Central memory CD8-positive, alpha-beta T cell (primary cell): Measurements from ENCODE around the gene PPFIA4.

Experiments used
- ATAC-seq: fragments of 150-1000 bp; cut with Tn5 transposase; replicated peaks from 2 replicates; pipeline ENCODE4 v1.10.0; 2022; ENCODE audit warnings: mild to moderate bottlenecking, moderate FRiP score, moderate number of reproducible peaks; ENCODE audit not compliant: poor library complexity, severe bottlenecking; ENCODE audit errors: extremely low read depth
- DNase-seq, 2 donors: peaks; one replicate each; pipeline ENCODE4 v3.0.0; 2021; ENCODE audit warnings: low spot score in 2 of 2
- H3K27ac Mint-ChIP-seq: one replicate; pipeline ENCODE4 v1.8.0; 2022; ENCODE audit warnings: low read depth, mild to moderate bottlenecking, moderate library complexity, mixed read lengths
- H3K27me3 Mint-ChIP-seq: one replicate; pipeline ENCODE4 v1.8.0; 2022; ENCODE audit warnings: mixed read lengths
- H3K36me3 Mint-ChIP-seq: one replicate; pipeline ENCODE4 v1.8.0; 2022; ENCODE audit warnings: mild to moderate bottlenecking, moderate library complexity, mixed read lengths; ENCODE audit not compliant: insufficient read depth
- H3K4me1 Mint-ChIP-seq: one replicate; pipeline ENCODE4 v1.8.0; 2022; ENCODE audit warnings: mixed read lengths
- H3K4me3 Mint-ChIP-seq: one replicate; pipeline ENCODE4 v1.8.0; 2022; ENCODE audit warnings: mild to moderate bottlenecking, moderate library complexity, mixed read lengths
- H3K9me3 Mint-ChIP-seq: one replicate; pipeline ENCODE4 v1.8.0; 2022; ENCODE audit warnings: mixed read lengths

PPFIA4 gene

DNA sequence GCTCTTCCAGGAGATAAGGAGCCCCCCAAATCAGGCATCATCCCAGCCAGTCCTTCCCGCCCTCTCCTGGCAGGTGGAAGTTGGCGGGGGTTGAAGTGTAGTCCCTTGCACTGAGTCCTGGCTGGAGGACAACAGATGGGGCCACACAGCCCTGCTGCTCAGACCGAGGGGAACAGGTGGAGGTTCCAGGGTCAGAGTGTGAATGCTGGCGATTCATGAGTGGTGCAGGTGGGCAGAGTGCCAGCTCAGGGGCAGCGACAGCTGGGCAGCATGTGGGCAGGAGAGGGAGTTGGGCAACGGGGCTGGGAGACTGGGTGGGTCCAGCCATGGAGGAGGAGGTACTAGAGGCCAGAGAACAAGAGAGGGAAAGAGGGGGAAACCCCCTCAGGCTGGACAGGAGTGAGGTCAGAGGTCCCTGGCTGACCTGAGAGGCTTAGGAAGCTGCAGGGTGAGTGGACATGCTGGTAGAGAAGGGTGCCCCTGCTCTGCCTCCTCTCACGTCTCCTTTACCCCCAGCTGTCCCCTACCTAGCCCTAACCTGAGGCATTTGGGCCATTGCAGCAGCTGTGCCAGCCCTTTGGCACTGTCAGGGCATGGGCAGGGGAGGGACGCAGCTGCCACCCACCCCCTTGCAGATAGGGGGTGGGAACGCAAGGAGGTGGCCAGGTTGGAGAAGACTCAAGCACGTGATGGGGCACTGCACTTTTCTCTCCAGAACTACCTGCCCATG lies 90.0 kb downstream of the PPFIA4 start:
- H3K4me1 Mint-ChIP-seq: no peaks in the 10 kb centered on the region
- no peaks in the 10 kb centered on the region for H3K36me3 Mint-ChIP-seq
- no peaks in the 10 kb centered on the region for H3K9me3 Mint-ChIP-seq
- H3K4me3 Mint-ChIP-seq: no peak overlapping the region
- DNase-seq: peak in 1 of 2 donors; percentile 6
- no peak overlapping the region for H3K27ac Mint-ChIP-seq
- peaks cover 57% of the 10 kb centered on the region for H3K27me3 Mint-ChIP-seq
- no peak for ATAC-seq

DNA sequence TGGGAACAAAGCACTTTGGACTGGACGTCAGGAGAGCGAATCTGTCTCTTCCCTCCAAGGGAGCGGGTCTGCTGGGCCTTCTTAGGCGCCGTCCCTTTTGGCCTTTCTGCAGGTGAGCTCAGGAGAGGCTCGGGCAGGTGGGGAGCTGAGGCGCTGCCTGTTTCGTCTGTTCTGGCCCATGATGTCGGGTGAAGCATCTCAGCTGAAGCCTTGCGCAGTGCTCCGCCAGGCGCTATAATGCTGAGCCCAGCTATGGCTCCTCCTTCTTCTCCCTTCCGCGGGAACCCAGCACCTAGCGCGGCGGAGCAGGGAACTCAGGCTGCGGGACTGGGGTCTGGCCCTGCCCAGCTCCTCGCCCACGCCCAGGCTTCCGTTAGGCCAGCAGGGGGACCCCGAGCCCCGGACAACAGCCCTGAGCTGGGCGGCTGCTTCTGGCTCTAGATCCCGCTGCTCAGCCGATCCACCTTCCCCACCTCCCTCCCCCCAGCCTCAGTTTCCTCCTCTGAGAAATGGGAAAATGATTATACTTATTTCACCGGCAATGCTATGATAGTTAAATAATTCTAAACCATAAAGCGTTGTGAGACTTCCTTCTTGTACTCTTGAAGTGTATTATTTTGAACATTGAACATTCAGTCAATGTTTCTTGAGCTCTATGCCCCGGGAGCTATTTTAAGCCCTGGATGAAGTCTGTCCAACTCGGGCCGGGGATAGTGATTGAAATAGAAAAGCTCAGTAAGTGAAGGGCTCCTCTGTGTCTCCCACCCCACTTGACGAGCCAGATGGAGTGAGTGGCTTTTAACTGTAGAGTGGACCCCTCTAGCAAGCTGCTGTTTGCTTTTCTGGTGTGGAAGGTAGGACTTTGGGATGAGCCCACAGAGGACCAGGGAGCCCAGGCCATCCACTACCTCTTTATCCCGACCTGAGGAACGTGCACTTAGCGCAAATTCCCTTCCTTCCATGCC lies 91.6 kb downstream of the PPFIA4 start:
- Mint-ChIP-seq H3K36me3 (no peaks in the 10 kb centered on the region), H3K4me3 (no peak overlapping the region), H3K4me1 (no peaks in the 10 kb centered on the region), H3K27ac (no peak overlapping the region), H3K9me3 (no peaks in the 10 kb centered on the region), H3K27me3 (peaks cover 72% of the 10 kb centered on the region)
- peak in 1 of 2 donors; percentile 6 for DNase-seq
- ATAC-seq: no peak

GRCh38 chr1:203120325-203121153 lies 94.2 kb downstream of the PPFIA4 start:
- DNase-seq (no peak), ATAC-seq (no peak)
- Mint-ChIP-seq H3K4me1 (no peaks in the 10 kb centered on the region), H3K27ac (no peak overlapping the region), H3K4me3 (no peak overlapping the region), H3K36me3 (no peaks in the 10 kb centered on the region), H3K27me3 (peaks cover 94% of the 10 kb centered on the region), H3K9me3 (no peaks in the 10 kb centered on the region)

DNA sequence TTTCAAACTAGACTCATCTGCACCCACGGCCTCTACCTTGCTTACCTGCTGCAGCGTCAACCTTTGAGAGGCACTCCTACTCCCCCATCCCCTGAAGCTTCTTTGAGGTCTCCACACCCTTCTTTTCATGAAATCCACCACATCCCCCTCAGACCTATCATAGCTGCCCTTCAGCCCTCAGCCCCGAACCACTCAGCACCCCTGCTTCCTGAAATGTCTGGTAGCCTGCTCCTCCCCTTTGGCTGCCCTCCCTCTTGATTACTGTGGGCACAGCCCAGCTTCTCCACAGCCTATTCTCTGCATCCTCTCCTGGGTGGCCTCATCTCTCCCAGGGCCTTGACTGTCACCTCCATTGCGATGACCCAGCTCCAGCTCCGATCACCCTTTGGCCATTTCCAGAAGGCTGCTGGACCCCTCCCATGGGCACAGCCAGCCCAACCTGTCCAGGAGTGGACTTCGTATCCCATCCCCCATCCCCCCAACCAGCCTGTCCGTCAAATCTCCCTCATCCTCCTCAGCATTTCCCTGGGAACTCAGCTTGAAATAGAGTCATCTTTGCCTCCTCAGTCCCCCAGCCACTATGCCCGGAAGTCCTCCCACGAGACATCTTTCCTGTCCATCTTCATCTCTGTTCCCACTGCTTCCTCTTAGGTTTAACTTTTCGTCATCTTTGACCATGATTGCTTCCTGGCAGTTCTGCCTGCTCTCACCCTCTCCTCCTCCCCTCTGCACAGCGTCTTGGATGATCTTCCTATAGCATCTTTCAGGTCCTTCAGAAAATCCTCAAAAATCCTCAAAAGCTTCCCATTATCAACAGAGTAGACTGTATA lies 95.1 kb downstream of the PPFIA4 start:
- Mint-ChIP-seq H3K9me3 (no peaks in the 10 kb centered on the region), H3K27ac (no peak overlapping the region), H3K36me3 (no peaks in the 10 kb centered on the region), H3K27me3 (peaks cover 95% of the 10 kb centered on the region), H3K4me3 (no peak overlapping the region), H3K4me1 (no peaks in the 10 kb centered on the region)
- no peak for ATAC-seq
- DNase-seq: no peak

DNA sequence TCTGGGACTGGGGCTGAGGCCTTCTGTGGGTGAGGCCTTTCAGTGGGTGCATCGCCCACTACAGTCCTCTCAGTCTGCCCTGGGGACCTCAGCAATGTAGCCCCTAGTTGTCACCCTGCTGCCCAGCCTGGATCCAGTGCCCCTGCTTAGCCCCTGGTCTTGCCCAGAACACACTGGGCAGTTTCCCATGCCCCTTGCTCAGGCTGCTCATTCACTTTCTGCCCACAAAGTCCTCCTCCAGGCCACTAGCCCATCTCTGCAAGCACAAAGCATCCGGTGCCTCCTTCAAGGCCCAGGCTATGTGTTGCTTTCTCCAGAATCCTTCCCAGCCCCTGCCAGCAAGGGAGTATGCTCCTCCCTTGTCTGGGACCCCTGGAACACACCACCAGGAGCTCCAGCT lies 95.9 kb downstream of the PPFIA4 start:
- DNase-seq (no peak), ATAC-seq (no peak)
- H3K4me1 Mint-ChIP-seq: peaks cover 6% of the 10 kb centered on the region
- peaks cover 95% of the 10 kb centered on the region for H3K27me3 Mint-ChIP-seq
- H3K9me3 Mint-ChIP-seq: no peaks in the 10 kb centered on the region
- H3K27ac Mint-ChIP-seq: no peak overlapping the region
- H3K4me3 Mint-ChIP-seq: no peak overlapping the region
- H3K36me3 Mint-ChIP-seq: no peaks in the 10 kb centered on the region

GRCh38 chr1:203124011-203124410 lies 97.7 kb downstream of the PPFIA4 start:
- no peak for DNase-seq
- peaks cover 14% of the 10 kb centered on the region for H3K4me1 Mint-ChIP-seq
- H3K4me3 Mint-ChIP-seq: no peak overlapping the region
- ATAC-seq: no peak
- H3K27ac Mint-ChIP-seq: no peak overlapping the region
- H3K9me3 Mint-ChIP-seq: no peaks in the 10 kb centered on the region
- peaks cover 95% of the 10 kb centered on the region for H3K27me3 Mint-ChIP-seq
- H3K36me3 Mint-ChIP-seq: no peaks in the 10 kb centered on the region

DNA sequence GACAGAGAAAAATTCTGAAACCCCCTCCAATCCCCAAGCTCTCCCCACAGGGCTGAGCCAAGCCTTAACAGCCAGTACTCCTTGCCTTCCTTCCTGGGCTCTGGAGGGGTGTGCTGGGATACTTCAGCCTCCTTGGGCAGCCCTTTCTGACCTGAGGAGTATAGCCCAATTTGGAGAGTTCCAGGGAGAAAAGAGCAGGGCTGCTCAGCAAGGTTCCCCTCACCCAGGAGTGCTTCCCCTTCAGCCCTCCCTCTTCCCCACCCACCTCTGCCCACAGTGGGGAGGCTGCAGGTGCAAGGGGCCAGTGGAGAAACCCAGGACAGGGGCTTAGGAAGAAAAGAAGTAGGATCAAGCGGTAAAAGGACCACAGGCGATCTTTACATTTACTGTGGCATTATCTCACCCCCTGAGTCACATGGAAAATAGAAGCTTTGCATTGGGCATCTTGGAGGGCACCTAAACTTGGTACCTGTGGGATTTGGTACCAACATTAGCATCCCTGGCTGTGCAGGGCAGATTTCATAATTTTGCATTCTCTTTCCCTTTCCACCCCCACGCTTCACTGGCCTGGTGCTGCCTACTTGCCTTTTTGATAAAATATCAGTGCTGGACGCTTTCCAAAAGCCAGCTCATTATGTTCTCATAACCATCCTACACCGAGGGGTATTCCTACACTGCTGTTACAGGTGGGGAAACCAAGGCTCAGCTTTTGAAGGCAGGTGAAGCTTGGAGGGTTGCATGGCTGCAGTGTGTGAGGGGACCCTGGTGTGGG lies 98.4 kb downstream of the PPFIA4 start:
- ATAC-seq (no peak), DNase-seq (no peak)
- Mint-ChIP-seq H3K27ac (no peak overlapping the region), H3K9me3 (no peaks in the 10 kb centered on the region), H3K4me3 (no peak overlapping the region), H3K4me1 (peaks cover 14% of the 10 kb centered on the region), H3K27me3 (peaks cover 95% of the 10 kb centered on the region), H3K36me3 (no peaks in the 10 kb centered on the region)

DNA sequence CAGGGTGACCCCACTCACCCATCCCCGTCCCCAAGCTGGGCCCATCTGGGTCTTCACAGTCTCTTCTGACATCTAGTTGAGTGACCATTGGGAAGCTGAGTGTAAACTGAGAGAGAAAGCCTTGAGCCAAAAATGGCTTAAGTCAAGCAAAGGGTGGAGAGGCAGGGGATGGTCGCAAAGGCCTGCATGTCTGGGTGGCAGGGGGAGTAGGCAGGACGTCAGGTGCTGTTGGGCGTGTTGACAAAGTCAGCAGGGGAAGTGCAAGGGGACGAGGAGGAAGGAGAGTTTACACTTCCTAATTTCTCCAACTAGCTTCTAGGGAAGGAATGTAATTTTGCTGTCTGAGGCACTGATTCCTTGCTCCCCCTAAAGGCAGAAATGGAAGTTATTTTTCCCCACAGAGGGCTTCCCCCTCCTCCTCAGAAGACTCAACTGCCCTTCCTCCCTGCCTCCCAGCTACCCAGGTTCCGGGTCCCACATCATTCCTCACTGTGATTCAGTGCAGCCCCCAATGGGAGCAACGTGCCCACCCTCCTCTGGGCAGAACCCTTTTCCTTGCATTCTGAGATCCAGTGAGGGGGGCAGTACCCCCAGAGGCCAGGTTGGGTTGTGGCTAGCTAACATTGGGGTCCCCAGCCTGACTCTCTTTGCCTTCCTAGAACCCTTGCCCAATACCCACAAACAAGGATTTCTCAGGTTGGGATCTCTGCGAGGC lies 100.0 kb downstream of the PPFIA4 start:
- no peaks in the 10 kb centered on the region for H3K9me3 Mint-ChIP-seq
- no peak overlapping the region for H3K27ac Mint-ChIP-seq
- H3K4me3 Mint-ChIP-seq: no peak overlapping the region
- H3K4me1 Mint-ChIP-seq: peaks cover 14% of the 10 kb centered on the region
- no peak for DNase-seq
- no peaks in the 10 kb centered on the region for H3K36me3 Mint-ChIP-seq
- H3K27me3 Mint-ChIP-seq: peaks cover 91% of the 10 kb centered on the region
- no peak for ATAC-seq

- Mint-ChIP-seq H3K9me3 (no peaks in the 10 kb centered on the region), H3K27ac (no peak overlapping the region), H3K4me1 (peaks cover 14% of the 10 kb centered on the region), H3K27me3 (peaks cover 91% of the 10 kb centered on the region), H3K36me3 (no peaks in the 10 kb centered on the region), H3K4me3 (no peak overlapping the region)
- DNase-seq (no peak), ATAC-seq (no peak)
Observed at GRCh38 chr1:203126866-203127665, 100.8 kb downstream of the PPFIA4 start.

GRCh38 chr1:203127666-203128430 lies 101.6 kb downstream of the PPFIA4 start, which contains the start of gene ADORA1:
TSS of gene ADORA1 (plus strand) at chr1:203127726. CDS start at chr1:203128842, 1,116 bp downstream.
- peaks cover 84% of the 10 kb centered on the region for H3K27me3 Mint-ChIP-seq
- H3K4me3 Mint-ChIP-seq: no peak within 1 kb of the TSS
- peaks cover 14% of the 10 kb centered on the region for H3K4me1 Mint-ChIP-seq
- ATAC-seq: no peak
- no peak for DNase-seq
- H3K27ac Mint-ChIP-seq: no peak within 1 kb of the TSS
- no peaks in the 10 kb centered on the region for H3K9me3 Mint-ChIP-seq
- H3K36me3 Mint-ChIP-seq: no peaks in the 10 kb centered on the region
